HepG2 (cell line): ENCODE data around the gene KAZALD1. TPM values are rescaled to one million over a fixed set of nuclear protein-coding genes. Genes with fewer than 3 reads are reported as not detected.

ENCODE experiments used
- CREB1 ChIP-seq, 2 experiments: fragments of 450-650 bp in 1 of 2; IDR thresholded peaks; 2 replicates each; pipeline ENCODE4 v1.6.1; 2016 to 2017; ENCODE audit warnings: control low read depth in 1 of 2, mild to moderate bottlenecking in 1 of 2, missing compliant biosample characterization in 1 of 2, missing genetic modification characterization in 1 of 2
- GPN1 ChIP-seq: sonication (generic); formaldehyde crosslinking; IDR thresholded peaks from 2 replicates; pipeline ENCODE4 v1.5.1; 2020; ENCODE audit warnings: missing genetic modification reagents, borderline replicate concordance
- HMGXB3 ChIP-seq: sonication (generic); formaldehyde crosslinking; IDR thresholded peaks from 2 replicates; pipeline ENCODE4 v1.4.0; 2020; ENCODE audit warnings: missing genetic modification reagents, borderline replicate concordance
- MIXL1 ChIP-seq: IDR thresholded peaks from 2 replicates; pipeline ENCODE4 v1.6.1; 2016
- TAF15 ChIP-seq: fragments of 200-400 bp; formaldehyde crosslinking; IDR thresholded peaks from one replicate; pipeline ENCODE4 v1.6.1; 2018; ENCODE audit warnings: mild to moderate bottlenecking, low read depth, low read length; ENCODE audit not compliant: poor library complexity, severe bottlenecking
- ZFYVE20 ChIP-seq: sonication (generic); formaldehyde crosslinking; IDR thresholded peaks from 2 replicates; pipeline ENCODE4 v1.8.0; 2023; ENCODE audit warnings: low read depth, mild to moderate bottlenecking, moderate library complexity, missing genetic modification reagents, borderline replicate concordance
- ZNF318 ChIP-seq: sonication (generic); formaldehyde crosslinking; IDR thresholded peaks from 2 replicates; pipeline ENCODE4 v1.4.0; 2020; ENCODE audit warnings: mild to moderate bottlenecking, missing genetic modification reagents
- ZNF672 ChIP-seq: sonication (generic); formaldehyde crosslinking; IDR thresholded peaks from 2 replicates; pipeline ENCODE4 v1.8.1; 2022; ENCODE audit warnings: missing genetic modification reagents
- polyA plus RNA-seq, 8 experiments: library from polyadenylated mRNA; depleted of rRNA in 3 of 8; stranded (reverse) in 7 of 8; unstranded in 1 of 8; fragments of >200 nt; fragmentation: Illumina TruSeq in 4 of 8; extraction: Trizol in 4 of 8; gene quantifications; 2 replicates each; pipeline versions ENCODE4 v1.2.1 to v1.2.3, GENCODE V29; 2011 to 2016; ENCODE audit warnings: low read depth in 4 of 8, missing spikeins in 1 of 8, mixed read lengths in 1 of 8; ENCODE audit not compliant: insufficient read depth in 1 of 8
- total RNA-seq, 5 experiments: library from RNA; depleted of rRNA; stranded (reverse); fragments of >200 nt; fragmentation: Illumina TruSeq; extraction: Trizol; gene quantifications; 2 replicates each; pipeline ENCODE4 v1.2.3, GENCODE V29; 2016; ENCODE audit warnings: low read depth in 1 of 5
- TF ChIP-seq, protein P1 (sequence below): sonication (generic); formaldehyde crosslinking; IDR thresholded peaks from 2 replicates; pipeline ENCODE4 v1.4.0; 2020; ENCODE audit warnings: missing genetic modification reagents, borderline replicate concordance

Gene KAZALD1
- total and polyA plus RNA-seq, 2 of the 13 experiments (the other 11 are each of a cell fraction or from before 2014, with no cell fraction given), result 16.7 to 27.7 TPM

DNA sequence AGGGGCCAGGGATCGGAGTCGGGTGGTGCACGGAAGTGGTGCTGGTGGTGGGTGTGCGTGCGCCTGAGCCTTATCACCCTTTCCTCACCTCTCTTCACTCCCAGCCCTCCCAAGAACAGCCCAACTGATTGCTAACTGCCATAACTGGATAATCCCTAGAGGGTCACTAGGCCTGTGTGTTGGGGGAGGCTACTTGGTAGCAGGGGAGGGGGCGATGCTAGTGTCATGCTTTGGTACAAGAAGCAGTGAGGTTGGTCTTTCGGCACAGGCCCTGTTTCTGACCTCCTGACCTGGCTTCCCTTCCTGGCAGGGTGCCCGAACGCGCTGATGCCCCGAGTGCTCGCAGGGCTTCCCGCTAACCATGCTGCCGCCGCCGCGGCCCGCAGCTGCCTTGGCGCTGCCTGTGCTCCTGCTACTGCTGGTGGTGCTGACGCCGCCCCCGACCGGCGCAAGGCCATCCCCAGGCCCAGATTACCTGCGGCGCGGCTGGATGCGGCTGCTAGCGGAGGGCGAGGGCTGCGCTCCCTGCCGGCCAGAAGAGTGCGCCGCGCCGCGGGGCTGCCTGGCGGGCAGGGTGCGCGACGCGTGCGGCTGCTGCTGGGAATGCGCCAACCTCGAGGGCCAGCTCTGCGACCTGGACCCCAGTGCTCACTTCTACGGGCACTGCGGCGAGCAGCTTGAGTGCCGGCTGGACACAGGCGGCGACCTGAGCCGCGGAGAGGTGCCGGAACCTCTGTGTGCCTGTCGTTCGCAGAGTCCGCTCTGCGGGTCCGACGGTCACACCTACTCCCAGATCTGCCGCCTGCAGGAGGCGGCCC, 652 bp downstream of the KAZALD1 start (continued):
- TF ChIP-seq ZNF318 (CRISPR knock-in tag) (peak; percentile 75), GPN1 (CRISPR knock-in tag) (no peak), HMGXB3 (CRISPR knock-in tag) (no peak), ZFYVE20 (peak; percentile 50; the same call in 1 of the 2 replicates), MIXL1 (CRISPR knock-in tag) (0 out of 2 replicates have a peak, but pooled peaks have one; percentile 23), TAF15 (peak; percentile 82), CREB1 (IDR thresholded peaks at IDR 0.05) (no peak), CREB1 (CRISPR knock-in tag; IDR thresholded peaks at IDR 0.05) (no peak), ZNF672 (CRISPR knock-in tag) (no peak)
- TF ChIP-seq, protein P1, sequence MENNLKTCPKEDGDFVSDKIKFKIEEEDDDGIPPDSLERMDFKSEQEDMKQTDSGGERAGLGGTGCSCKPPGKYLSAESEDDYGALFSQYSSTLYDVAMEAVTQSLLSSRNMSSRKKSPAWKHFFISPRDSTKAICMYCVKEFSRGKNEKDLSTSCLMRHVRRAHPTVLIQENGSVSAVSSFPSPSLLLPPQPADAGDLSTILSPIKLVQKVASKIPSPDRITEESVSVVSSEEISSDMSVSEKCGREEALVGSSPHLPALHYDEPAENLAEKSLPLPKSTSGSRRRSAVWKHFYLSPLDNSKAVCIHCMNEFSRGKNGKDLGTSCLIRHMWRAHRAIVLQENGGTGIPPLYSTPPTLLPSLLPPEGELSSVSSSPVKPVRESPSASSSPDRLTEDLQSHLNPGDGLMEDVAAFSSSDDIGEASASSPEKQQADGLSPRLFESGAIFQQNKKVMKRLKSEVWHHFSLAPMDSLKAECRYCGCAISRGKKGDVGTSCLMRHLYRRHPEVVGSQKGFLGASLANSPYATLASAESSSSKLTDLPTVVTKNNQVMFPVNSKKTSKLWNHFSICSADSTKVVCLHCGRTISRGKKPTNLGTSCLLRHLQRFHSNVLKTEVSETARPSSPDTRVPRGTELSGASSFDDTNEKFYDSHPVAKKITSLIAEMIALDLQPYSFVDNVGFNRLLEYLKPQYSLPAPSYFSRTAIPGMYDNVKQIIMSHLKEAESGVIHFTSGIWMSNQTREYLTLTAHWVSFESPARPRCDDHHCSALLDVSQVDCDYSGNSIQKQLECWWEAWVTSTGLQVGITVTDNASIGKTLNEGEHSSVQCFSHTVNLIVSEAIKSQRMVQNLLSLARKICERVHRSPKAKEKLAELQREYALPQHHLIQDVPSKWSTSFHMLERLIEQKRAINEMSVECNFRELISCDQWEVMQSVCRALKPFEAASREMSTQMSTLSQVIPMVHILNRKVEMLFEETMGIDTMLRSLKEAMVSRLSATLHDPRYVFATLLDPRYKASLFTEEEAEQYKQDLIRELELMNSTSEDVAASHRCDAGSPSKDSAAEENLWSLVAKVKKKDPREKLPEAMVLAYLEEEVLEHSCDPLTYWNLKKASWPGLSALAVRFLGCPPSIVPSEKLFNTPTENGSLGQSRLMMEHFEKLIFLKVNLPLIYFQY (CRISPR knock-in tag), result 0 out of 2 replicates have a peak, but pooled peaks have one; percentile 25
